GM12892 (cell line): ENCODE measurements around the gene ITGB5.

ENCODE experiments used
- POLR2A ChIP-seq: IDR thresholded peaks from 2 replicates; pipeline ENCODE4 v1.6.1; 2011; ENCODE audit warnings: low read depth, low read length, control low read depth
- POLR2AphosphoS5 ChIP-seq: IDR thresholded peaks from 2 replicates; pipeline ENCODE4 v1.6.1; 2011; ENCODE audit warnings: low read depth, low read length, control low read depth
- TAF1 ChIP-seq: IDR thresholded peaks from 2 replicates; pipeline ENCODE4 v1.6.1; 2011; ENCODE audit warnings: low read depth, mild to moderate bottlenecking, control low read depth, low read length, borderline replicate concordance

- no peak for TF ChIP-seq POLR2AphosphoS5
- no peak for TF ChIP-seq POLR2A
- TF ChIP-seq TAF1 = no peak
Measured at GRCh38 chr3:124886168-124887056, 753 bp downstream of the ITGB5 start.
